ENCODE measurements around the gene WSCD2.

DNA sequence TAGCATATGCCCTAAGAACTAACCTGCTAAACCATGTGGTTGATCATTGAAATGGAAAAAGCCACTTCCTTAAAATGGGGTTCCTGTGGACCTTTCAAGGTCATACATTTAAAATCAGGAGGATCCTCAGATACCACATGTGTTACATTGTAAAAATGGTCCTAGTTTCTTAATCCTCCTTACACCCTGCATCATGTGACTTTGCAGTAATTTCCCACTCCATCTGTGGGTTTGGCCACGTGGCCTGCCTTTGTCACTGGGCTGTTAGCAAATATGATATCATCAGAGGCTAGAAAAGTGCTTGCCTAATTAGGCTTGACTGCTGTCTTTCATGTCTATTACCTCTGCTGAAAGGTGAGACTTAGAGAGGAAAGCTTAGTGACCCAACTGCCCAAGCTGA lies 139.3 kb downstream of the WSCD2 start:
- TF ChIP-seq, protein P1, sequence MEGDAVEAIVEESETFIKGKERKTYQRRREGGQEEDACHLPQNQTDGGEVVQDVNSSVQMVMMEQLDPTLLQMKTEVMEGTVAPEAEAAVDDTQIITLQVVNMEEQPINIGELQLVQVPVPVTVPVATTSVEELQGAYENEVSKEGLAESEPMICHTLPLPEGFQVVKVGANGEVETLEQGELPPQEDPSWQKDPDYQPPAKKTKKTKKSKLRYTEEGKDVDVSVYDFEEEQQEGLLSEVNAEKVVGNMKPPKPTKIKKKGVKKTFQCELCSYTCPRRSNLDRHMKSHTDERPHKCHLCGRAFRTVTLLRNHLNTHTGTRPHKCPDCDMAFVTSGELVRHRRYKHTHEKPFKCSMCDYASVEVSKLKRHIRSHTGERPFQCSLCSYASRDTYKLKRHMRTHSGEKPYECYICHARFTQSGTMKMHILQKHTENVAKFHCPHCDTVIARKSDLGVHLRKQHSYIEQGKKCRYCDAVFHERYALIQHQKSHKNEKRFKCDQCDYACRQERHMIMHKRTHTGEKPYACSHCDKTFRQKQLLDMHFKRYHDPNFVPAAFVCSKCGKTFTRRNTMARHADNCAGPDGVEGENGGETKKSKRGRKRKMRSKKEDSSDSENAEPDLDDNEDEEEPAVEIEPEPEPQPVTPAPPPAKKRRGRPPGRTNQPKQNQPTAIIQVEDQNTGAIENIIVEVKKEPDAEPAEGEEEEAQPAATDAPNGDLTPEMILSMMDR (IDR thresholded peaks at IDR 0.05), result no peak
- no peak for TF ChIP-seq POLR2A (IDR thresholded peaks at IDR 0.05)

Measured in Peyer's patch (tissue), 4 donors.